ENCODE measurements around the gene SCAF4.

The SCAF4 gene

DNA sequence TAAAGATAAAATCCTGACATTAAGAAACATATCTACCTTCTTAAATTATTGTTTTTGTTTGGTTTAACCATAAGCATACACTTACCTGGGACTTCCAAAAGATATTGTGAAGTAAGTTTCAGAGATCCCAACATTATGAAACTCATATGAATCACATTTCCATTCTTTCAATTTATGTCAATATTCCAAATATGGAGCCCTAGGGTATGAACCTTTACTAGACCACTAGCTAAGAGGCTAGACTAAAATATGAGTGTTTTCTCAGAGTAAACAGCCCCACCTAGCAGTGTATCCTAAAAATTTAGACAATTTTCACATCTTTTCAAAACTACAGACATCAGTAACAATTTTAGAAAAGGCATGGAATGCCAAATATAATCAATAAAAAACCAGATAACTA lies 24.4 kb downstream of the SCAF4 start:
- TF ChIP-seq, protein P1, sequence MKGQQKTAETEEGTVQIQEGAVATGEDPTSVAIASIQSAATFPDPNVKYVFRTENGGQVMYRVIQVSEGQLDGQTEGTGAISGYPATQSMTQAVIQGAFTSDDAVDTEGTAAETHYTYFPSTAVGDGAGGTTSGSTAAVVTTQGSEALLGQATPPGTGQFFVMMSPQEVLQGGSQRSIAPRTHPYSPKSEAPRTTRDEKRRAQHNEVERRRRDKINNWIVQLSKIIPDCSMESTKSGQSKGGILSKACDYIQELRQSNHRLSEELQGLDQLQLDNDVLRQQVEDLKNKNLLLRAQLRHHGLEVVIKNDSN (IDR thresholded peaks at IDR 0.05), result no peak
- TF ChIP-seq ZBTB7A (IDR thresholded peaks at IDR 0.05; ENCODE audit: low read depth), result no peak
- TF ChIP-seq CREB1 (IDR thresholded peaks at IDR 0.05; ENCODE audit: low read depth), result no peak
- TF ChIP-seq FOXM1 (IDR thresholded peaks at IDR 0.05; ENCODE audit: borderline replicate concordance, low read depth), result no peak
- no peak for TF ChIP-seq TAF1 (IDR thresholded peaks at IDR 0.05; ENCODE audit: low read depth)
- no peak for TF ChIP-seq TEAD4 (IDR thresholded peaks at IDR 0.05)
- TF ChIP-seq EGR1 (IDR thresholded peaks at IDR 0.05), result no peak
- TF ChIP-seq, protein P2, sequence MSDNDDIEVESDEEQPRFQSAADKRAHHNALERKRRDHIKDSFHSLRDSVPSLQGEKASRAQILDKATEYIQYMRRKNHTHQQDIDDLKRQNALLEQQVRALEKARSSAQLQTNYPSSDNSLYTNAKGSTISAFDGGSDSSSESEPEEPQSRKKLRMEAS (IDR thresholded peaks at IDR 0.05), result no peak
- TF ChIP-seq NFIC (IDR thresholded peaks at IDR 0.05), result no peak

DNA sequence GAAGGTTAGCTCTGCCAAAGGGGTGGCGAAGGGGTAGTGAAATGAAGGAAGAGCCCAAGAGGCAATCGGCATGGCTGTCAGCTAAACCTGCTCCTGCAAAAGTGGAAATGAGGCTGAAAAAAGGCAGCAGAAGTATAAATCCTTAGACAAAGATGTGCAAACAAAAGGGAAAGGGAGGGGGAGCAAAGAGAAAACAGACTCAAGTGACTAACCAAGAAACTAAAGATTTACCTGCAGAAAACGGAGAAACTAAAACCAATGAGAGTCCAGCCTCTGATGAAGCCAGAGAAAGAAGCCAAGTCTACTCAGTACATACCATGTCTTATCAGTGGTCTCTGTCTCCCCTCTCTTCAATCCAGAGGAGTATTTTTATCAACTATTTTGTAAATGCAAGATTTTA lies 25.4 kb downstream of the SCAF4 start:
- TF ChIP-seq EP300 (IDR thresholded peaks at IDR 0.05; ENCODE audit: borderline replicate concordance), result no peak
- no peak for TF ChIP-seq EGR1 (IDR thresholded peaks at IDR 0.05)
- no peak for TF ChIP-seq NFIC (IDR thresholded peaks at IDR 0.05)

DNA sequence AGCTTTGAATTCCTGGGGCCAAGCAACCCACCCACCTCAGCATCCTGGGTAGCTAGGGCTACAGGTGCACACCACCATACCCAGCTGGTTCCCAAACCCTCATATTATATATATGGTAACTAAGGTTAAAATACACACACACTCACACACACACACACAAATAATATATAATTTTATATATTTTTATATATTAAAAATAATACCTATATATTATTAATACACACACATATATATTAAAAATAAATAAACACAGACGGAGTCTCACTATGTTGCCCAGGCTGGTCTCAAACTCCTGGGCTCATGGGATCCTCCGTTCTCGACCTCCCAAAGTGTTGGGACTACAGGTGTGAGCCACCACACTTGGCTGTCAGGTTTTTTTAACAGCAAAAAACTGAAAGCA lies 31.9 kb downstream of the SCAF4 start:
- TF ChIP-seq, protein P2 (IDR thresholded peaks at IDR 0.05), result no peak
- TF ChIP-seq ZBTB7A (IDR thresholded peaks at IDR 0.05; ENCODE audit: low read depth), result no peak
- TF ChIP-seq CREB1 (IDR thresholded peaks at IDR 0.05; ENCODE audit: low read depth), result no peak
- TF ChIP-seq NFIC (IDR thresholded peaks at IDR 0.05), result no peak
- no peak for TF ChIP-seq YY1 (IDR thresholded peaks at IDR 0.05; ENCODE audit: low read depth)
- no peak for TF ChIP-seq TCF12 (IDR thresholded peaks at IDR 0.05; ENCODE audit: low read depth)
- no peak for TF ChIP-seq TEAD4 (IDR thresholded peaks at IDR 0.05)
- no peak for TF ChIP-seq EGR1 (IDR thresholded peaks at IDR 0.05)
- TF ChIP-seq FOXM1 (IDR thresholded peaks at IDR 0.05; ENCODE audit: borderline replicate concordance, low read depth), result no peak
- no peak for TF ChIP-seq TAF1 (IDR thresholded peaks at IDR 0.05; ENCODE audit: low read depth)
- no peak for TF ChIP-seq EP300 (IDR thresholded peaks at IDR 0.05; ENCODE audit: borderline replicate concordance)
- no peak for TF ChIP-seq CEBPB (IDR thresholded peaks at IDR 0.05)
- TF ChIP-seq, protein P1 (IDR thresholded peaks at IDR 0.05), result no peak
- TF ChIP-seq RAD21 (IDR thresholded peaks at IDR 0.05; ENCODE audit: low read depth), result no peak
- TF ChIP-seq, protein P3, sequence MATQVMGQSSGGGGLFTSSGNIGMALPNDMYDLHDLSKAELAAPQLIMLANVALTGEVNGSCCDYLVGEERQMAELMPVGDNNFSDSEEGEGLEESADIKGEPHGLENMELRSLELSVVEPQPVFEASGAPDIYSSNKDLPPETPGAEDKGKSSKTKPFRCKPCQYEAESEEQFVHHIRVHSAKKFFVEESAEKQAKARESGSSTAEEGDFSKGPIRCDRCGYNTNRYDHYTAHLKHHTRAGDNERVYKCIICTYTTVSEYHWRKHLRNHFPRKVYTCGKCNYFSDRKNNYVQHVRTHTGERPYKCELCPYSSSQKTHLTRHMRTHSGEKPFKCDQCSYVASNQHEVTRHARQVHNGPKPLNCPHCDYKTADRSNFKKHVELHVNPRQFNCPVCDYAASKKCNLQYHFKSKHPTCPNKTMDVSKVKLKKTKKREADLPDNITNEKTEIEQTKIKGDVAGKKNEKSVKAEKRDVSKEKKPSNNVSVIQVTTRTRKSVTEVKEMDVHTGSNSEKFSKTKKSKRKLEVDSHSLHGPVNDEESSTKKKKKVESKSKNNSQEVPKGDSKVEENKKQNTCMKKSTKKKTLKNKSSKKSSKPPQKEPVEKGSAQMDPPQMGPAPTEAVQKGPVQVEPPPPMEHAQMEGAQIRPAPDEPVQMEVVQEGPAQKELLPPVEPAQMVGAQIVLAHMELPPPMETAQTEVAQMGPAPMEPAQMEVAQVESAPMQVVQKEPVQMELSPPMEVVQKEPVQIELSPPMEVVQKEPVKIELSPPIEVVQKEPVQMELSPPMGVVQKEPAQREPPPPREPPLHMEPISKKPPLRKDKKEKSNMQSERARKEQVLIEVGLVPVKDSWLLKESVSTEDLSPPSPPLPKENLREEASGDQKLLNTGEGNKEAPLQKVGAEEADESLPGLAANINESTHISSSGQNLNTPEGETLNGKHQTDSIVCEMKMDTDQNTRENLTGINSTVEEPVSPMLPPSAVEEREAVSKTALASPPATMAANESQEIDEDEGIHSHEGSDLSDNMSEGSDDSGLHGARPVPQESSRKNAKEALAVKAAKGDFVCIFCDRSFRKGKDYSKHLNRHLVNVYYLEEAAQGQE (IDR thresholded peaks at IDR 0.05; ENCODE audit: low read depth), result no peak

DNA sequence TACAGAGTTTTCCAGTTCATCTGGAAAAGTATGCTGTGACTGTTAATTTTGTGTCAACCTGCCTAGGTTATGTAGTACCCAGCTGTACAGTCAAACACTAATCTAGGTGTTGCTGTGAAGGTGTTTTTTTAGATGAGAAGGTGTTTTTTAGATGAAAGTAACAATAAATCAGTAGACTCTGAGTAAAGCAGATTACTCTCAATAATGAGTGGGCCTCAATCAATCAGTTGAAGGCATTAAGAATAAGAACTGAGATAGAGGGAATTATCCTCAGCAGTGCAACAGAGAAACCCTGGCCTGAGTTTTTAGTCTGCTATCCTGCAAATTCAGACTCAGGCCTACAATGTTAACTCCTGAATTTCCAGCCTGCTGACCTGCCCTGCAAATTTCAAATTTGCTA lies 33.5 kb downstream of the SCAF4 start:
- TF ChIP-seq NFIC (IDR thresholded peaks at IDR 0.05) (no peak), TCF12 (IDR thresholded peaks at IDR 0.05; ENCODE audit: low read depth) (no peak), CEBPB (IDR thresholded peaks at IDR 0.05) (no peak), TAF1 (IDR thresholded peaks at IDR 0.05; ENCODE audit: low read depth) (no peak), YY1 (IDR thresholded peaks at IDR 0.05; ENCODE audit: low read depth) (no peak)

DNA sequence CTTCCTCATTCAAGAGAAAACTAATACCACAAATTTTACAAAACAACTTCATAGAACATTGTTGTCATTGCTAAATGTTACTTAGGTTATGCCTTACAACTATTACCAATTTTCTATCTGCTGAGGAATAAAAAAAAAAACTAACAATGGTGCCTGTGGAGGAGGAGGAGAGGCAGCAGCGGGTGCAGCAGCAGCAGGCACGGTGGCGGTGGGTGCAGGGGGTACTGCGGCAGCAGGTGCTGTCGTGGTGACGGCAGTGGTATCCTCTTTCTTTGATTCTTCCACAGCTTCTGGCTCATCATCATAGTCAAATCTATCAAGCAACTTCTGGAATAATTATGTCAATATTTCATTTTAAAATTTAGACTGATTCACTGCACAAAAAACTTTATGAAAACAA lies 35.5 kb downstream of the SCAF4 start:
- TF ChIP-seq TEAD4 (IDR thresholded peaks at IDR 0.05) (no peak), EP300 (IDR thresholded peaks at IDR 0.05; ENCODE audit: borderline replicate concordance) (no peak), ZBTB7A (IDR thresholded peaks at IDR 0.05; ENCODE audit: low read depth) (no peak), CREB1 (IDR thresholded peaks at IDR 0.05; ENCODE audit: low read depth) (no peak), NFIC (IDR thresholded peaks at IDR 0.05) (no peak), EGR1 (IDR thresholded peaks at IDR 0.05) (no peak)
- TF ChIP-seq, protein P3 (IDR thresholded peaks at IDR 0.05; ENCODE audit: low read depth), result no peak
- TF ChIP-seq, protein P1 (IDR thresholded peaks at IDR 0.05), result no peak

DNA sequence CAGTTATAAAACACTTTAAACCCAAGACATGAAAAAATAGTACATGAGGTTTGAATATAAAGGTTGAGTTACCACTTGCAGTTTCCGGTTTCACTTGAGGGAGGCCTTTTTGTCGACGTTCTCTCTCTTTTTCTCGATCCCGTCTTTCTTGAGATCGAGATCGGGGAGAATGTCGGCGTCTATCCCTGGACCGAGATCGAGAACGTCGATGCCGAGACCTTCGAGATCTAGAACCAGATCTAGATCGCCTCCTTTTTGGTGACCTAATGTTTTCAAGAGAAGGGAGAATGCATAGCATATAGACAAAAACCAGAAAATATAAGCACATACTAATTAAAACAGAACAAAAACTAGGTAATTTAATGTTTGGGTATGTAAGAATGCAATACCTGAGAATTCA lies 38.7 kb downstream of the SCAF4 start:
- no peak for TF ChIP-seq CREB1 (IDR thresholded peaks at IDR 0.05; ENCODE audit: low read depth)
- TF ChIP-seq, protein P2 (IDR thresholded peaks at IDR 0.05), result no peak
- TF ChIP-seq, protein P1 (IDR thresholded peaks at IDR 0.05), result no peak
- TF ChIP-seq RAD21 (IDR thresholded peaks at IDR 0.05; ENCODE audit: low read depth), result no peak
- no peak for TF ChIP-seq EGR1 (IDR thresholded peaks at IDR 0.05)
- no peak for TF ChIP-seq FOXM1 (IDR thresholded peaks at IDR 0.05; ENCODE audit: borderline replicate concordance, low read depth)
- no peak for TF ChIP-seq YY1 (IDR thresholded peaks at IDR 0.05; ENCODE audit: low read depth)
- TF ChIP-seq TAF1 (IDR thresholded peaks at IDR 0.05; ENCODE audit: low read depth), result no peak
- no peak for TF ChIP-seq EP300 (IDR thresholded peaks at IDR 0.05; ENCODE audit: borderline replicate concordance)
- TF ChIP-seq, protein P3 (IDR thresholded peaks at IDR 0.05; ENCODE audit: low read depth), result no peak
